Measurements from ENCODE around the gene AAR2. TPM values are rescaled to one million over a fixed set of nuclear protein-coding genes. Genes with fewer than 3 reads are reported as not detected.

The AAR2 gene
- polyA plus RNA-seq, 3 donors: 43.7 to 46.0 (median 44.7) TPM

- no peak for DNase-seq (ENCODE audit: low read depth in 3 of 3, low spot score in 2 of 3)
These were observed 23.1 kb downstream of the AAR2 start for GRCh38 chr20:36259177-36260061.

- no peak for DNase-seq (ENCODE audit: low read depth in 3 of 3, low spot score in 2 of 3)
These were observed 24.0 kb downstream of the AAR2 start for GRCh38 chr20:36260316-36260715.

- DNase-seq (ENCODE audit: low read depth in 3 of 3, low spot score in 2 of 3): no peak
These were observed 25.3 kb downstream of the AAR2 start for GRCh38 chr20:36261389-36262105.

- DNase-seq (ENCODE audit: low read depth in 3 of 3, low spot score in 2 of 3): no peak
These were observed 26.2 kb downstream of the AAR2 start for GRCh38 chr20:36262440-36262839.

GRCh38 chr20:36264426-36265246 is 28.4 kb downstream of the AAR2 start:
- no peak for DNase-seq (ENCODE audit: low read depth in 3 of 3, low spot score in 2 of 3)

- DNase-seq (ENCODE audit: low read depth in 3 of 3, low spot score in 2 of 3): no peak
These were observed 29.9 kb downstream of the AAR2 start for GRCh38 chr20:36266189-36266588.

GRCh38 chr20:36267605-36268381 is 31.5 kb downstream of the AAR2 start:
- no peak for DNase-seq (ENCODE audit: low read depth in 3 of 3, low spot score in 2 of 3)

GRCh38 chr20:36268440-36269342 is 32.4 kb downstream of the AAR2 start:
- DNase-seq (ENCODE audit: low read depth in 3 of 3, low spot score in 2 of 3): no peak

- DNase-seq (ENCODE audit: low read depth in 3 of 3, low spot score in 2 of 3): no peak
These were observed 33.2 kb downstream of the AAR2 start for GRCh38 chr20:36269507-36269906.

- no peak for DNase-seq (ENCODE audit: low read depth in 3 of 3, low spot score in 2 of 3)
These were observed 34.7 kb downstream of the AAR2 start for GRCh38 chr20:36270744-36271638.

GRCh38 chr20:36271639-36272546 is 35.6 kb downstream of the AAR2 start:
- no peak for DNase-seq (ENCODE audit: low read depth in 3 of 3, low spot score in 2 of 3)

- DNase-seq (ENCODE audit: low read depth in 3 of 3, low spot score in 2 of 3): no peak
These were observed 36.4 kb downstream of the AAR2 start for GRCh38 chr20:36272547-36273220.

- no peak for DNase-seq (ENCODE audit: low read depth in 3 of 3, low spot score in 2 of 3)
These were observed 37.3 kb downstream of the AAR2 start for GRCh38 chr20:36273414-36274180.

- no peak for DNase-seq (ENCODE audit: low read depth in 3 of 3, low spot score in 2 of 3)
These were observed 38.0 kb downstream of the AAR2 start for GRCh38 chr20:36274181-36274841.

- no peak for DNase-seq (ENCODE audit: low read depth in 3 of 3, low spot score in 2 of 3)
These were observed 38.7 kb downstream of the AAR2 start for GRCh38 chr20:36275011-36275410.

Data from right renal cortex interstitium (tissue), 3 donors.